Neural progenitor cell (in vitro differentiated cells): ENCODE data around the gene NOS1AP. TPM values are rescaled to one million over a fixed set of nuclear protein-coding genes. Genes with fewer than 3 reads are reported as not detected.

Source experiments
- DNase-seq: peaks from one replicate; pipeline ENCODE4 v3.0.0-alpha.2; 2016; ENCODE audit warnings: low spot score
- H2AFZ ChIP-seq: fragments of 200-600 bp; sonication (generic); replicated peaks from 2 replicates; pipeline ENCODE4 v1.6.1; 2016; ENCODE audit warnings: antibody characterized with exemption
- H3F3A ChIP-seq: fragments of 200-600 bp; sonication (generic); 2 replicates; pipeline ENCODE4 v1.6.1; 2016; ENCODE audit warnings: antibody characterized with exemption, low read depth
- H3K27ac ChIP-seq: fragments of 200-600 bp; sonication (generic); 2 replicates; pipeline ENCODE4 v1.5.1; 2016; ENCODE audit warnings: mild to moderate bottlenecking
- H3K27me3 ChIP-seq: fragments of 200-600 bp; sonication (generic); 2 replicates; pipeline ENCODE4 v1.6.1; 2016; ENCODE audit warnings: mild to moderate bottlenecking, moderate library complexity
- H3K36me3 ChIP-seq: fragments of 200-600 bp; sonication (generic); 2 replicates; pipeline ENCODE4 v1.5.1; 2016
- H3K4me1 ChIP-seq: fragments of 200-600 bp; sonication (generic); 2 replicates; pipeline ENCODE4 v1.6.1; 2016; ENCODE audit warnings: mixed run types
- H3K4me2 ChIP-seq: fragments of 200-600 bp; sonication (generic); 2 replicates; pipeline ENCODE4 v1.6.1; 2016
- H3K4me3 ChIP-seq: fragments of 200-600 bp; sonication (generic); 2 replicates; pipeline ENCODE4 v1.5.1; 2016
- H3K79me2 ChIP-seq: fragments of 200-600 bp; sonication (generic); 2 replicates; pipeline ENCODE4 v1.6.1; 2016; ENCODE audit warnings: low read depth
- H3K9ac ChIP-seq: fragments of 200-600 bp; sonication (generic); 2 replicates; pipeline ENCODE4 v1.6.1; 2016
- H3K9me3 ChIP-seq: fragments of 200-600 bp; sonication (generic); 2 replicates; pipeline ENCODE4 v1.5.1; 2016; ENCODE audit warnings: low read depth
- H4K20me1 ChIP-seq: fragments of 200-600 bp; sonication (generic); 2 replicates; pipeline ENCODE4 v1.6.1; 2016; ENCODE audit warnings: low read depth
- H3K27ac Mint-ChIP-seq: 3 replicates; pipeline ENCODE4 v1.8.0; 2021; ENCODE audit warnings: mixed read lengths
- H3K27me3 Mint-ChIP-seq: 2 replicates; pipeline ENCODE4 v1.8.0; 2022; ENCODE audit warnings: low read depth, mild to moderate bottlenecking, inconsistent platforms, moderate library complexity, mixed read lengths; ENCODE audit not compliant: insufficient read depth
- H3K36me3 Mint-ChIP-seq: 3 replicates; pipeline ENCODE4 v1.8.0; 2021; ENCODE audit warnings: mixed read lengths
- H3K4me1 Mint-ChIP-seq: 3 replicates; pipeline ENCODE4 v1.8.0; 2021; ENCODE audit warnings: mixed read lengths
- H3K4me3 Mint-ChIP-seq: 3 replicates; pipeline ENCODE4 v1.8.0; 2021; ENCODE audit warnings: mild to moderate bottlenecking, moderate library complexity, mixed read lengths
- H3K9me3 Mint-ChIP-seq: 3 replicates; pipeline ENCODE4 v1.8.0; 2020; ENCODE audit warnings: mixed read lengths
- EZH2 ChIP-seq: fragments of 200-600 bp; sonication (generic); IDR thresholded peaks from 2 replicates; pipeline ENCODE4 v1.6.1; 2017; ENCODE audit warnings: antibody characterized with exemption, mild to moderate bottlenecking, moderate library complexity
- EZH2phosphoT487 ChIP-seq: fragments of 200-600 bp; sonication (generic); IDR thresholded peaks from 2 replicates; pipeline ENCODE4 v1.6.1; 2017; ENCODE audit warnings: antibody characterized with exemption
- total RNA-seq: library from RNA; depleted of rRNA; stranded (reverse); fragments of >200 nt; gene quantifications from 2 replicates; pipeline ENCODE4 v1.2.3, GENCODE V29; 2015; ENCODE audit warnings: low replicate concordance
- TF ChIP-seq, protein P1 (sequence below): fragments of 200-600 bp; sonication (generic); IDR thresholded peaks from 2 replicates; pipeline ENCODE4 v1.5.1; 2017; ENCODE audit warnings: antibody characterized with exemption, mild to moderate bottlenecking

NOS1AP gene
- total RNA-seq, 1 donor from 2014 or later = 2.4 TPM

- peak; percentile 20 for DNase-seq
- H3K4me3 Mint-ChIP-seq = peak overlapping the region; percentile 33
Measured at GRCh38 chr1:162387226-162388082, 318.0 kb downstream of the NOS1AP start.

DNA sequence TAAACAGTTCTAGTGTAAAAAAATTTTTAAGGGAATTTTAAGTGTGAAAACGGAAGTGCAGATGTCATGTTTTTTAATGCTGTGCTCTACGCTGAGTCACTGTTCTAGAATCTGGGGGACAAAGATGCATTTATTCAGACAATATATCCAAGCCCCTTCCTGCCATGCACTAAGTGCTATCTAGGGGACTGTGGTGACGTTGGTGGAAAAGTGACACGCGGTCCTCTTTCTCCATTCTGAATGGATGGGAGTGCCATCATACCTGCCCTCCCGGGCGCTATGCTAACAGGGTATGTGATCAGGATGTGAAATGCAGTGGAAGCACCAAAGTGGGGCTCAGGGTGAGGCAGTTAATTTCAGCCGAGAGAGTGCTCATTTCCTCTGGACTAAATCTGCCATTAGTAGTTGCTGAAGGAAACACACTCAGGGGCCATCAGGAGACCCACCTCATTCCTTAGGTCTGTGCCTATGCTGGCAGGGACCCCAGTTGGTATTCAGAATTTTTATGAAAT is 318.6 kb downstream of the NOS1AP start:
- Mint-ChIP-seq H3K27ac (peak overlapping the region; percentile 94), H3K4me1 (peaks cover 85% of the 10 kb centered on the region), H3K9me3 (no peaks in the 10 kb centered on the region), H3K27me3 (peaks cover 9% of the 10 kb centered on the region), H3K4me3 (peak overlapping the region; percentile 33), H3K36me3 (peaks cover 12% of the 10 kb centered on the region)
- no peak overlapping the region for H3K9ac ChIP-seq
- no peaks in the 10 kb centered on the region for H3K79me2 ChIP-seq
- H3K27me3 ChIP-seq = no peaks in the 10 kb centered on the region
- DNase-seq = no peak
- no peaks in the 10 kb centered on the region for H4K20me1 ChIP-seq
- H2AFZ ChIP-seq = no peak overlapping the region
- H3K4me2 ChIP-seq = peak overlapping the region; percentile 45
- no peaks in the 10 kb centered on the region for H3K9me3 ChIP-seq
- H3K27ac ChIP-seq = peak overlapping the region; percentile 18
- TF ChIP-seq EZH2phosphoT487 (no peak), EZH2 (no peak)
- TF ChIP-seq, protein P1, sequence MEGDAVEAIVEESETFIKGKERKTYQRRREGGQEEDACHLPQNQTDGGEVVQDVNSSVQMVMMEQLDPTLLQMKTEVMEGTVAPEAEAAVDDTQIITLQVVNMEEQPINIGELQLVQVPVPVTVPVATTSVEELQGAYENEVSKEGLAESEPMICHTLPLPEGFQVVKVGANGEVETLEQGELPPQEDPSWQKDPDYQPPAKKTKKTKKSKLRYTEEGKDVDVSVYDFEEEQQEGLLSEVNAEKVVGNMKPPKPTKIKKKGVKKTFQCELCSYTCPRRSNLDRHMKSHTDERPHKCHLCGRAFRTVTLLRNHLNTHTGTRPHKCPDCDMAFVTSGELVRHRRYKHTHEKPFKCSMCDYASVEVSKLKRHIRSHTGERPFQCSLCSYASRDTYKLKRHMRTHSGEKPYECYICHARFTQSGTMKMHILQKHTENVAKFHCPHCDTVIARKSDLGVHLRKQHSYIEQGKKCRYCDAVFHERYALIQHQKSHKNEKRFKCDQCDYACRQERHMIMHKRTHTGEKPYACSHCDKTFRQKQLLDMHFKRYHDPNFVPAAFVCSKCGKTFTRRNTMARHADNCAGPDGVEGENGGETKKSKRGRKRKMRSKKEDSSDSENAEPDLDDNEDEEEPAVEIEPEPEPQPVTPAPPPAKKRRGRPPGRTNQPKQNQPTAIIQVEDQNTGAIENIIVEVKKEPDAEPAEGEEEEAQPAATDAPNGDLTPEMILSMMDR = no peak
- peaks cover 71% of the 10 kb centered on the region for H3K4me1 ChIP-seq
- H3K4me3 ChIP-seq = no peak overlapping the region
- peaks cover 55% of the 10 kb centered on the region for H3F3A ChIP-seq
- H3K36me3 ChIP-seq = no peaks in the 10 kb centered on the region

More at GRCh38 chr1:162387226-162388082, 318.0 kb downstream of the NOS1AP start:
- H3K9ac ChIP-seq = no peak overlapping the region
- no peaks in the 10 kb centered on the region for H3K27me3 ChIP-seq
- no peak for TF ChIP-seq EZH2phosphoT487
- TF ChIP-seq, protein P1 = no peak
- TF ChIP-seq EZH2 = no peak
- peak overlapping the region; percentile 94 for H3K27ac Mint-ChIP-seq
- H3K27me3 Mint-ChIP-seq = peaks cover 9% of the 10 kb centered on the region
- H4K20me1 ChIP-seq = no peaks in the 10 kb centered on the region
- peaks cover 48% of the 10 kb centered on the region for H3F3A ChIP-seq
- no peaks in the 10 kb centered on the region for H3K36me3 ChIP-seq
- peaks cover 67% of the 10 kb centered on the region for H3K4me1 ChIP-seq
- peaks cover 90% of the 10 kb centered on the region for H3K4me1 Mint-ChIP-seq
- peaks cover 19% of the 10 kb centered on the region for H3K36me3 Mint-ChIP-seq
- H3K79me2 ChIP-seq = no peaks in the 10 kb centered on the region
- H3K4me3 ChIP-seq = no peak overlapping the region
- H3K4me2 ChIP-seq = no peak overlapping the region
- no peak overlapping the region for H2AFZ ChIP-seq
- no peaks in the 10 kb centered on the region for H3K9me3 Mint-ChIP-seq
- peak overlapping the region; percentile 38 for H3K27ac ChIP-seq
- H3K9me3 ChIP-seq = no peaks in the 10 kb centered on the region

DNA sequence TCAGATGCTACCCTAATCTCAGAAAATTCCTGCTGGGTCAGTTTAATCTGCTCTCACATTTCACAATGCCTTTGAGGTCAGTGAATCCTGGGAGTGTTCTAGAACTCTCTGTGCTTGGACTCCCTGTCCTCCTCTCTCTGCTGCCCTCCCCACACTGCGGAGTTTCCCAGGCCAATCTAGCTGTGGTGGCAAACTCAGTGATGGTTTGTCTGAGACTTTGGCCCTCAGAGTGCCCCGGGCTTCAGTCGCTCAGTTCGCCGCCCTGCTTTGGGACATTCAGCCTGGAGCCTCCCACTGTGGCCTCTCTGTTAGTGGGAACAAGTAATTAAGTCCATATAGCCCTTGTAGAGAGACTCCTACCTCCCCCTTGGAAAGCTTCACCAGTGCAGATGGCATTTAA is 319.1 kb downstream of the NOS1AP start:
- H3K27me3 Mint-ChIP-seq = peaks cover 9% of the 10 kb centered on the region
- DNase-seq = no peak
- Histone ChIP-seq H3K27me3 (no peaks in the 10 kb centered on the region), H3K9me3 (no peaks in the 10 kb centered on the region), H4K20me1 (no peaks in the 10 kb centered on the region), H3K27ac (peak overlapping the region; percentile 18), H3K9ac (no peak overlapping the region), H3K4me2 (peak overlapping the region; percentile 45), H3K4me3 (no peak overlapping the region), H3K79me2 (no peaks in the 10 kb centered on the region), H2AFZ (no peak overlapping the region), H3K4me1 (peaks cover 66% of the 10 kb centered on the region), H3K36me3 (no peaks in the 10 kb centered on the region), H3F3A (peaks cover 56% of the 10 kb centered on the region)
- no peak for TF ChIP-seq EZH2
- TF ChIP-seq EZH2phosphoT487 = no peak
- TF ChIP-seq, protein P1 = no peak
- peak overlapping the region; percentile 94 for H3K27ac Mint-ChIP-seq
- no peaks in the 10 kb centered on the region for H3K9me3 Mint-ChIP-seq
- H3K4me3 Mint-ChIP-seq = peak overlapping the region; percentile 39
- H3K4me1 Mint-ChIP-seq = peaks cover 82% of the 10 kb centered on the region
- peaks cover 9% of the 10 kb centered on the region for H3K36me3 Mint-ChIP-seq
